MM.1S (cell line): Measurements from ENCODE around the gene CENPS.

Source experiments
- DNase-seq: peaks from one replicate; pipeline ENCODE4 v3.0.0-alpha.2; 2015
- H2AFZ ChIP-seq: fragments of 300-600 bp; sonication (generic); 2 replicates; pipeline ENCODE4 v1.6.0; 2016; ENCODE audit warnings: antibody characterized with exemption, low read length
- H3F3A ChIP-seq: fragments of 300-600 bp; sonication (generic); 2 replicates; pipeline ENCODE4 v1.6.1; 2016; ENCODE audit warnings: mild to moderate bottlenecking, antibody characterized with exemption, low read length, moderate library complexity, mixed read lengths; ENCODE audit not compliant: insufficient read depth
- H3K27ac ChIP-seq: fragments of 300-600 bp; sonication (generic); 2 replicates; pipeline ENCODE4 v1.5.1; 2016; ENCODE audit warnings: mild to moderate bottlenecking, low read length
- H3K27me3 ChIP-seq: fragments of 300-600 bp; sonication (generic); replicated peaks from 2 replicates; pipeline ENCODE4 v1.6.0; 2016; ENCODE audit warnings: low read length; ENCODE audit not compliant: insufficient read depth
- H3K36me3 ChIP-seq: fragments of 300-600 bp; sonication (generic); replicated peaks from 2 replicates; pipeline ENCODE4 v1.6.1; 2016; ENCODE audit warnings: mild to moderate bottlenecking, low read length, mixed read lengths; ENCODE audit not compliant: insufficient read depth
- H3K4me1 ChIP-seq: fragments of 300-600 bp; sonication (generic); 2 replicates; pipeline ENCODE4 v1.6.1; 2016; ENCODE audit warnings: low read length, mixed read lengths
- H3K4me2 ChIP-seq: fragments of 300-600 bp; sonication (generic); 2 replicates; pipeline ENCODE4 v1.6.0; 2016; ENCODE audit warnings: low read depth, low read length
- H3K4me3 ChIP-seq: fragments of 300-600 bp; sonication (generic); 2 replicates; pipeline ENCODE4 v1.5.1; 2016; ENCODE audit warnings: low read length, mixed read lengths
- H3K79me2 ChIP-seq: fragments of 300-600 bp; sonication (generic); 2 replicates; pipeline ENCODE4 v1.6.1; 2016; ENCODE audit warnings: mixed run types, low read length, mixed read lengths
- H3K9ac ChIP-seq: fragments of 300-600 bp; sonication (generic); 2 replicates; pipeline ENCODE4 v1.6.1; 2016; ENCODE audit warnings: low read length, mixed read lengths
- H3K9me2 ChIP-seq: fragments of 300-600 bp; sonication (generic); replicated peaks from 2 replicates; pipeline ENCODE4 v1.6.1; 2016; ENCODE audit warnings: mild to moderate bottlenecking, low read length, mixed read lengths; ENCODE audit not compliant: insufficient read depth
- H3K9me3 ChIP-seq: fragments of 300-600 bp; sonication (generic); replicated peaks from 2 replicates; pipeline ENCODE4 v1.6.1; 2016; ENCODE audit warnings: mild to moderate bottlenecking, low read length, mixed read lengths; ENCODE audit not compliant: insufficient read depth
- H4K20me1 ChIP-seq: fragments of 300-600 bp; sonication (generic); 2 replicates; pipeline ENCODE4 v1.6.1; 2016; ENCODE audit warnings: mild to moderate bottlenecking, low read length, moderate library complexity, mixed read lengths; ENCODE audit not compliant: insufficient read depth
- EZH2 ChIP-seq: fragments of 300-600 bp; sonication (generic); optimal IDR thresholded peaks from 2 replicates; pipeline ENCODE3; 2017; ENCODE audit warnings: low read depth, mild to moderate bottlenecking, antibody characterized with exemption, low read length, mixed read lengths
- EZH2phosphoT487 ChIP-seq: fragments of 300-600 bp; sonication (generic); IDR thresholded peaks from 2 replicates; pipeline ENCODE4 v1.6.1; 2018; ENCODE audit warnings: antibody characterized with exemption, low read length
- TF ChIP-seq, protein P1 (sequence below): fragments of 300-600 bp; sonication (generic); IDR thresholded peaks from 2 replicates; pipeline ENCODE4 v1.5.1; 2016; ENCODE audit warnings: antibody characterized with exemption, low read length, mixed read lengths

CENPS gene

DNA sequence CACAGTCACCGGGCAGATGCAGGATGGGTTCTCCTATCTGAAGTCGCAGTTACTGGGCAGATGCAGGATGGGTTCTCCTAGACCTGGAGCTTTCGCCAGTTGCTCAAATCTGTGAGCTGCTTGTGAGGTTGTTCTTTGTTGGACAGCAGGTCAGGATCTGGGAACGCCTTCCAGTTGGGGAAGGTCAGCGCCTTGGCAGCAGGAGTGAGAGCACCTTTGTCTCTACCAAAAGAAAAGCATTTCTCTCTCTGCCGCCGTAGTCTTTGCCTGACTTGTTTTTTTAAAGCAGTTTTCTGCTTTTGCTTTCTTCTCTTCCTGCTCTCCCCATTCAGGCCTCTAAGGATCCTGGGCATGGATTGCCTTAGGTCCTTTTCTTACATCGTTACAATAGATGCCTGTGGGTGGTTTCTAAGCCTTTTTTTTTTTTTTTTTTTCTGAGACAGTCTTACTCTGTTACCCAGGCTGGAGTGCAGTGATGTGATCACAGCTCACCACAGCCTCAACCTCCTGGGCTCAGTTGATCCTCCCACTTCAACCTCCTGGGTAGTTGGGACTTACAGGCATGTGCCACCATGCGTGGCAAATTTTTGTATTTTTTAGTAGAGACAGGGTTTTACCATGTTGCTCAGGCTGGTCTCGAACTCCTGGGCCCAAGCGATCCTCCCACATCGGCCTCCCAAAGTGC is 60.2 kb downstream of the CENPS start:
- no peak overlapping the region for H3K9ac ChIP-seq
- no peaks in the 10 kb centered on the region for H3K36me3 ChIP-seq
- no peak overlapping the region for H3K4me2 ChIP-seq
- DNase-seq, result no peak
- H3K27me3 ChIP-seq, result no peaks in the 10 kb centered on the region
- H3K4me3 ChIP-seq, result no peak overlapping the region
- H3K4me1 ChIP-seq, result peaks cover 2% of the 10 kb centered on the region
- no peaks in the 10 kb centered on the region for H4K20me1 ChIP-seq
- peaks cover 8% of the 10 kb centered on the region; the same call in 1 of the 2 replicates for H3F3A ChIP-seq
- H3K79me2 ChIP-seq, result peaks cover 46% of the 10 kb centered on the region
- H3K27ac ChIP-seq, result no peak overlapping the region
- H3K9me3 ChIP-seq, result no peaks in the 10 kb centered on the region
- no peak overlapping the region for H2AFZ ChIP-seq
- H3K9me2 ChIP-seq, result no peaks in the 10 kb centered on the region
- TF ChIP-seq, protein P1, sequence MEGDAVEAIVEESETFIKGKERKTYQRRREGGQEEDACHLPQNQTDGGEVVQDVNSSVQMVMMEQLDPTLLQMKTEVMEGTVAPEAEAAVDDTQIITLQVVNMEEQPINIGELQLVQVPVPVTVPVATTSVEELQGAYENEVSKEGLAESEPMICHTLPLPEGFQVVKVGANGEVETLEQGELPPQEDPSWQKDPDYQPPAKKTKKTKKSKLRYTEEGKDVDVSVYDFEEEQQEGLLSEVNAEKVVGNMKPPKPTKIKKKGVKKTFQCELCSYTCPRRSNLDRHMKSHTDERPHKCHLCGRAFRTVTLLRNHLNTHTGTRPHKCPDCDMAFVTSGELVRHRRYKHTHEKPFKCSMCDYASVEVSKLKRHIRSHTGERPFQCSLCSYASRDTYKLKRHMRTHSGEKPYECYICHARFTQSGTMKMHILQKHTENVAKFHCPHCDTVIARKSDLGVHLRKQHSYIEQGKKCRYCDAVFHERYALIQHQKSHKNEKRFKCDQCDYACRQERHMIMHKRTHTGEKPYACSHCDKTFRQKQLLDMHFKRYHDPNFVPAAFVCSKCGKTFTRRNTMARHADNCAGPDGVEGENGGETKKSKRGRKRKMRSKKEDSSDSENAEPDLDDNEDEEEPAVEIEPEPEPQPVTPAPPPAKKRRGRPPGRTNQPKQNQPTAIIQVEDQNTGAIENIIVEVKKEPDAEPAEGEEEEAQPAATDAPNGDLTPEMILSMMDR, result no peak
- no peak for TF ChIP-seq EZH2phosphoT487
- no peak for TF ChIP-seq EZH2
